Measurements from ENCODE around the gene UGDH.

UGDH gene

DNA sequence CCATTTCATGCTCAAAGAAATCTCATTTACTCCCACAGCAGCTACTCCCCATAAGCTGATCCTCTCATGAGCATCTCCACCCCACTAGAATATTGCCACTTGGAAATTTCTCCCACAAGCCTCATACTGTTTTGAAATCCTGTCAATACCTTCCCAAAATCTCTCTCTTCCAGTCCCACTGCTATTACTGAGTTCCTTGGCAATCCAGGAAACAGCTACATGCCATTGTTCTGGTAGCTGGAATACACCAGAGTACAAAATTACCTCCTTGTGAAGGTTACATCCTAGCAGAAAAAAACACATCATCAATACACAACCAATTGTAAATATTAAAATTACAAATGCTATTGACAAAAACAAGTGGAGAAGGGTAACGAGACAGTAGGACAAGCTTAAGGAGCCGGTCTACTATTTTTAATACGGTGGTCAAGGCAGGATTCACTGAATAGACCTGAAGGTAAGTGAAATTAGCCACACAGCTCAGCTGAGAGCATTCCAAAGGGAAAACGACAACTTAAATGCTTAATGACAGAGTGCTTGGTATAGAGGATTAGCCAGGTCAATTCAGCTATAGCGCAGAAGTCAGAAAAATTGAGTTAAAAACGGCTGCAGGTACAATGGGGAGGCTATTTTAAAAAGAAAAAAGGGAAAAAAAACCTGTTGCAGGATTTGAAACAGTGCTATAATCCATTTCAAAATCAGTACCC is 74.9 kb downstream of the UGDH start:
- no peak for DNase-seq (ENCODE audit: low read depth)

DNA sequence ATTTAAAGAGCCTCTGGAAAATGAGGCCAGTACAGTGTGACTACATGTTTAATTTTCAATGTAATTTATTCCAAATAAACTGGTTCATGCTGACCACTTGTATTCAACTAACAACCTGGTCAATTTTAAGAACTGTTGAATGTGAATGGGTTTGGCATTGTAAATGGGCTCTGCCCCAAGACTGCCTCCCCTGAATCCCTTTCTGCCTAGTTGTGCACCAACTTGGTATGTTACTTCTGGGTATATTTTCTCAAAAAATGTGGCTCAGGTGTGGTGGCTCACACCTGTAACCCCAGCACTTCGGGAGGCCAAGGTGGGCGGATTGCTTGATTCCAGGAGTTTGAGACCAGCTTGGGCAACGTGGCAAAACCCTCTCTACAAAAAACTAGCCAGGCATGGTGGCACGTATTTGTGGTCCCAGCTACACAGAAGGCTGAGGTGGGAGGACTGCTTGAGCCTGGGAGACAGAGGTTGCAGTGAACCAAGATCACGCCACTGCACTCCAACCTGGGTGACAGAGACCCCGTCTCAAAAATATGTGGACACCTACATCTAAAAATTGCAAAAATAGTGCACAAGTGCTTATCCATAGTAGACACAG is 75.7 kb downstream of the UGDH start:
- no peak for DNase-seq (ENCODE audit: low read depth)

DNA sequence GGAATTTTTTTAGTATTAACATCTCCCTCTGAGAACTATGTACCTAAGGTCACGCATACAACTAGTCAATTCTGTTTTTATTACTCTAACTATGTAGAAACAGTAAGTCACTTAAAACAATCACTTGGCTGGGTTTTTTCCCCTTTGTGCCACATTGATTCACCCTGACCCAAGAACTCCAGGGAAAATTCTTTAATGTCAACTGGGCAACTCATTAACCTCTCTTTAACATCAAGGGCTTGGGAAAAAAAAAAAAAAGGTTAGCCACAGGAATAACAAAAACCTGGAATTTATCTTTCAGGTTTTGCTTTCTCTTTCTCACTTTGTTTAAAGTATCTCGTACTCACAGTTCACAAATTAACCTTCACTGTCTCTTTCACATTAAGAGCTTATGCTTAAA is 76.6 kb downstream of the UGDH start:
- DNase-seq (ENCODE audit: low read depth) = no peak
